NB4 (cell line): Measurements from ENCODE around the gene ABCG2.

Experiments used
- DNase-seq: peaks from one replicate; pipeline ENCODE4 v3.0.0; 2010; ENCODE audit warnings: low read depth
- H3K4me3 ChIP-seq: one replicate; pipeline ENCODE4 v1.5.1; 2011; ENCODE audit warnings: mild to moderate bottlenecking, low read depth, low read length, moderate library complexity
- MYC ChIP-seq: IDR thresholded peaks from 2 replicates; pipeline ENCODE4 v1.6.1; 2011; ENCODE audit warnings: low read depth, low read length
- POLR2A ChIP-seq: IDR thresholded peaks from 2 replicates; pipeline ENCODE4 v1.6.1; 2011; ENCODE audit warnings: mild to moderate bottlenecking; ENCODE audit not compliant: insufficient read length; ENCODE audit errors: extremely low read depth
- TF ChIP-seq, protein P1 (sequence below): IDR thresholded peaks from 2 replicates; pipeline ENCODE4 v1.6.1; 2011; ENCODE audit warnings: low read depth, low read length
- TF ChIP-seq, protein P2 (sequence below): IDR thresholded peaks from one replicate; pipeline ENCODE4 v1.5.1; 2012; ENCODE audit warnings: low read depth, low read length

The ABCG2 gene

DNA sequence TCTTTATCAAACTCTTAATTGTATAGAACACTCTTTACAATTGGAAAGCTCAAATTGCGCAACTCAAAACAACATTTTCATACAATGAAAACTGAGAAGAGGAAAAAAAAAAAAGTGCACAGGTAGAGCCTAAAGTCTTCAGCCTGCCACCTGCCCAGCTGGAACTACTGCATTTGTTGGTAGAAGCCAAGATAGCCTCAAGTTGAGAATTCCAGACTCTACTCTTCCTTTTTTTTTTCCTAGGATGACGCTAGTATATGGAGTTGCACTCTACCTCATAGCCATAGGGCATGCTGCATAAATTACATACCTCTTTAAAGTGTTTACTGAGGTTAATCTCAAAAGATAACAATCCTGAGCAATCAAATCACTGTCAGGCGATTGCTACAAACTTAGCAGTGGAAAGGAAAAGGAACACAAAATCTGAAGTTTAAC is 13.6 kb downstream of the ABCG2 start:
- TF ChIP-seq, protein P1, sequence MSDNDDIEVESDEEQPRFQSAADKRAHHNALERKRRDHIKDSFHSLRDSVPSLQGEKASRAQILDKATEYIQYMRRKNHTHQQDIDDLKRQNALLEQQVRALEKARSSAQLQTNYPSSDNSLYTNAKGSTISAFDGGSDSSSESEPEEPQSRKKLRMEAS = no peak
- no peak for TF ChIP-seq POLR2A
- TF ChIP-seq, protein P2, sequence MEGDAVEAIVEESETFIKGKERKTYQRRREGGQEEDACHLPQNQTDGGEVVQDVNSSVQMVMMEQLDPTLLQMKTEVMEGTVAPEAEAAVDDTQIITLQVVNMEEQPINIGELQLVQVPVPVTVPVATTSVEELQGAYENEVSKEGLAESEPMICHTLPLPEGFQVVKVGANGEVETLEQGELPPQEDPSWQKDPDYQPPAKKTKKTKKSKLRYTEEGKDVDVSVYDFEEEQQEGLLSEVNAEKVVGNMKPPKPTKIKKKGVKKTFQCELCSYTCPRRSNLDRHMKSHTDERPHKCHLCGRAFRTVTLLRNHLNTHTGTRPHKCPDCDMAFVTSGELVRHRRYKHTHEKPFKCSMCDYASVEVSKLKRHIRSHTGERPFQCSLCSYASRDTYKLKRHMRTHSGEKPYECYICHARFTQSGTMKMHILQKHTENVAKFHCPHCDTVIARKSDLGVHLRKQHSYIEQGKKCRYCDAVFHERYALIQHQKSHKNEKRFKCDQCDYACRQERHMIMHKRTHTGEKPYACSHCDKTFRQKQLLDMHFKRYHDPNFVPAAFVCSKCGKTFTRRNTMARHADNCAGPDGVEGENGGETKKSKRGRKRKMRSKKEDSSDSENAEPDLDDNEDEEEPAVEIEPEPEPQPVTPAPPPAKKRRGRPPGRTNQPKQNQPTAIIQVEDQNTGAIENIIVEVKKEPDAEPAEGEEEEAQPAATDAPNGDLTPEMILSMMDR = no peak
- no peak for TF ChIP-seq MYC
- no peak for DNase-seq
- H3K4me3 ChIP-seq = no peak overlapping the region

DNA sequence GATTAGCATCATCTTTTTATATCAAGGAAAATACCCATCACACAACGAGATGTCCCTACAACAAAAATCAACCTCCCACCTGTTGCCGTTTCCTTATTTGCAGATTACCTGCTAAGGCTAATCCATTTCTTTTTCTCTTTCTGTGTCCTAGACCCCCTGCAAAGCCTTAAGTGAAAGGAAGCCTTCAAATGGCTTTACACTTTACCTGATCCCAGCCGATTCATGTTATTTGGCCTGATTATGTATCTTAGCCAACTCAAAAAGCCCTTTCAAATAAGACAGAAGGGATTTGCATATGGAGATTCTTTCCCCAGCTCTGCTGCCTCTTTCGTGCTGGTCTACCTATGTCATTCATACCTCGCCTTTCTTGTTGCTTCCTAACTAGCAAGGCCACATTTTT is 14.4 kb downstream of the ABCG2 start:
- DNase-seq = no peak
- H3K4me3 ChIP-seq = no peak overlapping the region
- TF ChIP-seq, protein P2 = no peak
- TF ChIP-seq POLR2A = no peak
- no peak for TF ChIP-seq MYC
- TF ChIP-seq, protein P1 = no peak

DNA sequence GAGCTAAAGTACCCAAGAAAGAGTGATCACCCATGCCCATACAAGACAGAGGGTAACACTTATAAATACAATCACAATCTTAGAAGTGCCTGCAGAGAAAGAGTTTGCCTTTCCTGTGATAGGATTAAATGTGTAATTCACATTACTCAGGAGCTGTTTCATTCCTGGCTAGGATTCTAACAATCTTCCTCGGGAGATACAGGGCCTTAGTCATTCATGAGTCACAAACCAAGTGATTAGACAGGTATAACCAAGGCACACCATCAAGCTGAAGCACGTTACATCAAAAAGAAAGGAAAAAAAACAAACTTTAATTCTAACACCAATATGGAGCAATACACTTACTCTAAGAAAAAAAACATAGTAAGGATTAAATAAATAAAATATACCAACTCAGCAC is 14.9 kb downstream of the ABCG2 start:
- DNase-seq = no peak
- TF ChIP-seq POLR2A (no peak), MYC (no peak)
- TF ChIP-seq, protein P2 = no peak
- TF ChIP-seq, protein P1 = no peak
- H3K4me3 ChIP-seq = no peak overlapping the region

DNA sequence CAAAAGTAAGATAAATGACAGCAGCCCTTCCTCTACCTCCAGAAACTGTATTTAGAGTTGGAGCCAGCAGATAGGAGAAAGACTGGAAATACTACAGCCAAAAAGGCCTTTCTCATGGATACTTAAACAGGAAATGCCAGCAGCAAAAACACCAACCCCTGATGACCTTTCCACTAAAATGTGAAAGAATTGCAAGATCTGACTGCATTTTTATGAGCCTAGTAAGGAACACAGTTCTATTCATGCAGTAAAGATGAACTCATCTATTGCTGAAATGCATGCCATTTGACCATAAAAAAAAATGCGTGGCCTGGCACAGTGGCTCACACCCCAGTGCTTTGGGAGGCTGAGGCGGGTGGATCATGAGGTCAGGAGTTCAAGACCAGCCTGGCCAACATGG is 19.9 kb downstream of the ABCG2 start:
- DNase-seq = no peak
- H3K4me3 ChIP-seq = no peak overlapping the region
- no peak for TF ChIP-seq POLR2A
- TF ChIP-seq, protein P2 = no peak
- TF ChIP-seq MYC = no peak
- TF ChIP-seq, protein P1 = no peak

DNA sequence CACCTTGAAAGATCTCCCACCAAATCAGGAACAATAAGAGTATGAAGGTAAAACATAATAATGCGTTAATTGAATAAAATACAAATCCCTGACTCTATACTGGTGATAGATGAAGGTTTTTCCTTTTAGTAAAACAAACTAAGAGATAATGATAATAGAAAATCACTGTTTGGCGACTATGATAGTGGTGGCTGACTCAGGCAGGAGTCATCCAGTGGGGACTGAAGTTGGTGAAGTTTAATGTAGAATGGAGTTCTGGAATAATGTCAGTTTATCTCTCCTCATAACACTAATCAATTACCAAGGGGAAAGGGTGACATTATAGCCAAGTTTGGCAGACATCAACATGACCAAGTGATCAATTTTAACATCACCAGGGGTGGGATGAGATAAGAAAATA is 21.3 kb downstream of the ABCG2 start:
- no peak overlapping the region for H3K4me3 ChIP-seq
- TF ChIP-seq MYC = no peak
- TF ChIP-seq, protein P1 = no peak
- TF ChIP-seq, protein P2 = no peak
- TF ChIP-seq POLR2A = no peak
- no peak for DNase-seq

DNA sequence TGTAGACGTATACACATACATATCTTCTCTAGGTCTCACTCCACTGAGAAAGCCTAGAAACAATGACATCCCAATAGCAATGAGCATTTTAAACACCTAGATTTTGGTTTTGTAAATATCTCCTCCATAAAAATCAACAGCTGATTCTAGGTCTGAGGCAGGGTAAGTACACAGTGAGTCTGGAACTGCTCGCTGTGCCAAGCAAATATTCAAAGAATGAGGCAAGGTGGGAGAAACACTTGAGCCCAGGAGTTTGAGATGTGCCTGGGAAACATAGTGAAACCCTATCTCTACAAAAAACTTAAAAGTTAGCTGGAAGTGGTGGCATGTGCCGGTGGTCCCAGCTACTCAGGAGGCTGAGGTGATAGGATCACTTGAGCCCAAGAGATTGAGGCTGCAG is 22.2 kb downstream of the ABCG2 start:
- no peak for TF ChIP-seq POLR2A
- no peak for TF ChIP-seq MYC
- TF ChIP-seq, protein P1 = no peak
- TF ChIP-seq, protein P2 = no peak
- DNase-seq = no peak
- no peak overlapping the region for H3K4me3 ChIP-seq
